ENCODE results near the gene EVL.

Gene EVL

DNA sequence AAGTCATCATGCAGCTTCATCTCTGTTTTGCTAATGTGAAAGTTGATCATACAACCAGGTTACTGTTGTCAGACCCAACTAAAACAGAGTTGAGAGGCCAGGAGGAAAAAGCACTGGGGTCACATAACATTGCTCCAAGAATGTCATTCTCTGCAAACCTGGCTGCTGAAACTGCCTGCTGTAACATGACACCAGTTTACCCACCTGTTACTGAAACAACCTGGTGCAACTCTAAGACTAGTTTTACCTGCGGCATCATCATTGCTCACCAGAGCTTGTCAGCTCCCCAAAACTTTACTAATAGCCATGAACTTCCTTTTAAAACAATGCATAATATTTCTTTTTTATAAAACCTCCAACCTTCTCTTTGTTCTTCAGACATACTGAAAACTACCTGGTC, 124.9 kb downstream of the EVL start:
- no peaks in the 10 kb centered on the region for H3K36me3 ChIP-seq (ENCODE audit: insufficient read depth, low read length)
- no peak overlapping the region for H3K9ac ChIP-seq (ENCODE audit: low read depth, low read length)
- peaks cover 4% of the 10 kb centered on the region for H3K4me1 ChIP-seq (ENCODE audit: insufficient read depth, low read length)
- no peaks in the 10 kb centered on the region for H3K9me3 ChIP-seq (ENCODE audit: control insufficient read depth, insufficient read depth, low read length)

DNA sequence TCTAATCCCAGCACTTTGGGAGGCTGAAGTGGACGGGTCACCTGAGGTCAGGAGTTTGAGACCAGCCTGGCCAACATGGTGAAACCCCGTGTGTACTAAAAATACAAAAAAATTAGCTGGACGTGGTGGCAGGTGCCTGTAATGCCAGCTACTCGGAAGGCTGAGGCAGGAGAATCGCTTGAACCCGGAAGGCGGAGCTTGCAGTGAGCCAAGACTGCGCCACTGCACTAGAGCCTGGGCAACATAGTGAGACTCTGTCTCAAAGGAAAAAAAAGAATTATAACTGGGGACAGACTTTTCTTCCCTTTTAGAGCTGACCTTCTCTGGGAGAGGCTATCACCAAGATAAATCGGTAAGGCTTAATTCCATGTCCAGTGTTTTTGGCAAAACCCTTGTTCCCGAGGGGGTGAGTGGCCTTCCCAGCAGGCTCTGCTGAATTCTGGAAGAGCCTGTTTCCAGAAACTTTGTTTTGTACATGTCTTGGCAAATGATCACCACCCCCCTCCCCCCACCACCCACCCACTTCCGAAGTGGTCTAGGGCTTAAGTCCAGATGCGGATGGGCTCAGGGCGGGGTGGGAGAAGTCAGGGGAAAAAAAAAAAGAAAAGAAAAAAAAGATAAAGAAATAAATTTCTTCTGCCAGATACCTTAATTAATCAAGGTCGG, 126.5 kb downstream of the EVL start:
- H3K4me1 ChIP-seq (ENCODE audit: insufficient read depth, low read length) = peaks cover 4% of the 10 kb centered on the region
- H3K9me3 ChIP-seq (ENCODE audit: control insufficient read depth, insufficient read depth, low read length) = no peaks in the 10 kb centered on the region
- no peaks in the 10 kb centered on the region for H3K36me3 ChIP-seq (ENCODE audit: insufficient read depth, low read length)
- H3K9ac ChIP-seq (ENCODE audit: low read depth, low read length) = no peak overlapping the region

DNA sequence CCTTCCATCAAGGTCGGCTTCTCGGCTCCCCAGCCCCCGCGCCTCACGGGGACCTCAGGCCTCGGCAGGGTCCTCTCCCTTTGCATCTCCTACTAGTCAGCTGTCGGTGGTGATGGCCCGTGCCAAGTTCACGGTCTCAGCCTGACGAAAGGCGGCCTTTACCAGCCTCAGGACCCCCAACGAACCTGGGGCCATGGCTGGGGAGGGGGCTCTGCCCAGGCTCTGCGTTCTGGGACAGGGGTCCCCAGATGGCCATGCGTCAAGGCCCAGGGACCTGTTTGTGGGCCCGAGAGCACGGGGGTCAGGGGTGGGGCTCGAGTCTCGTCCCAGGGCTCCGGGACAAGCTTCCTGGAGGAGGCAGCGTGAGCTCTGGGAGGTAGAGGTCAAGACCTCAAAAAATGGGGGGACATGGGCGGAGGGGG, 127.0 kb downstream of the EVL start:
- Histone ChIP-seq H3K36me3 (ENCODE audit: insufficient read depth, low read length) (no peaks in the 10 kb centered on the region), H3K9me3 (ENCODE audit: control insufficient read depth, insufficient read depth, low read length) (no peaks in the 10 kb centered on the region), H3K4me1 (ENCODE audit: insufficient read depth, low read length) (peaks cover 4% of the 10 kb centered on the region), H3K9ac (ENCODE audit: low read depth, low read length) (peak overlapping the region; percentile 38; the same call in 1 of the 2 replicates)

DNA sequence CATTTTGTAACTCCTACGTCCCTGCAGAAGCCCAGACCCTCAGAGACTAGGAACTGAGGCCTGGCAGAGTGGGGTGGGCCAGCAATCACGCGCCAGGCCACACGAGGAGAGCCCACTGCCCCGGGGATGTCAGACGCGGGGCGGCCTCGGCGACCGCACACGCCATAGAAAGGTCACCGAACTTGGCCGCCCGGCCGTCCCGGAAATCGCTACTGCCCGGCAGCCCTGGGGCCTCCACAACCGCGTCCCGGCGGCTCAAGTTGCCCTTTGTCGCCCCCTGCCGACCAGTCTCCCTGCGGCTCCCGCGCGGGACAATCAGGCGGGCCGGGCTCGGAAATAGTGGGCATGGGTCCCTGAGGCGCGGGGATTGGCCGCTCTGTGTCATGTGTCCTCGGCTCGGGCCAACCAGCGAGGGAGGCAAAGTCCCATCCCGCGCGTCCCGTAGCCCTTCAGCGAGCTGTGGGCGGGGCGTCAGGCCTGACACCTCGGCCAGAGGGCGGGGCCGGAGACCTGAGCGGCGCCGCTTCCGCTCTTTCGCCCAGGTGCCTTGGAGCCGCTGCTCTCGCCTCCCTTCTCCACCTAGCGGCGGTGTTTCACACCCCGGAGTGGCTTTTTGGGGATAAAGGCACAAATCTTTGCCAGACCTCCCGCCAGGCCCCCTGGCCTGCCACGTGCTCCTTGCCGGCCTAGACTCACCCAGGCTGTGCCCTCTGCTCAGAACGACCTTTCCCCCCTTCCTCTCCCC, 127.6 kb downstream of the EVL start:
- peak overlapping the region; percentile 38; the same call in 1 of the 2 replicates for H3K9ac ChIP-seq (ENCODE audit: low read depth, low read length)
- H3K36me3 ChIP-seq (ENCODE audit: insufficient read depth, low read length) = no peaks in the 10 kb centered on the region
- H3K4me1 ChIP-seq (ENCODE audit: insufficient read depth, low read length) = peaks cover 4% of the 10 kb centered on the region
- no peaks in the 10 kb centered on the region for H3K9me3 ChIP-seq (ENCODE audit: control insufficient read depth, insufficient read depth, low read length)
